Activated CD4-positive, alpha-beta T cell treated with anti-CD3 and anti-CD28 coated beads, Interleukin-2, amount 50 U/mL, for 48 hours (primary cell): ENCODE measurements around the gene PRLR.

ENCODE experiments used
- DNase-seq, 2 experiments: peaks; one replicate each; pipeline ENCODE4 v3.0.0-alpha.2; 2020

The PRLR gene

DNA sequence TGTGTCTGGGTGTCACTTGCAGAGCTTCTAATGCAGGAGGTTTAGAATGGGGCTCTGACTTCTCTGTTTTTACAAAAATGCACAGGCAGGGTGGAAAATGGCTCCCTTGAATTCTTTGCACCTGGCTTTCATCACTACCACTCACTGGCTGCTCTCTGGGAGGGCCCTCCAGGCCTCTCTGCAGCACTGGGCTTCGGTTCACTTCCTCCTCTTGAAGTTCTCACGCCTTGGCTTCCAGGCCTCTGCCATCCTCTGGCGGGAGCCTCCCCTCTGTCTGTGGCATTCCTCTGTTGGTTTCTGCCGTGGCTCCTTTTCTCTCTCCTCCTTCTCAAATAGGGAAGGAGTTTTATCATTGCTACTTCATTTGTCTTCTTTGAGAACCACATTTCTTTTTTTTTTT lies 2.8 kb upstream of the PRLR start:
- DNase-seq = no peak

DNA sequence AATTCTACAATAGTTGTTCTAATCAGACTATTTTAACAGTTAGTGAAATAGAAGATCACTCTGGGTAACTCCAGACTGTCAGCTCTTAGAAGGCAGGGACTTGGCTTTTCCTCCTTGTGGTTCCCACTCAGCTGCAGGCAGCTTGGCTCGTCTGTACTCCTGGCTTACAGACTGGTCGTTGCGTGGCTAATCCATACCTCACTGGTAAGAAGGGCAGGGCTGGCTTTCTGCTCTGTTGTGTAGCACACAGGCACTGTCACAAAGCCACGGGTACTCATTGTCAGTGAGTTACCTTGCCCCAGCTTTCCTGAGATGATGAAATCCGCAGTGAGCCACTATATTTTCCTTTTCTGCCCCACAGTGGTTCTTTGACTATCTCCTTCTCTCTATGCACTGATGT lies 1.8 kb upstream of the PRLR start:
- no peak for DNase-seq

DNA sequence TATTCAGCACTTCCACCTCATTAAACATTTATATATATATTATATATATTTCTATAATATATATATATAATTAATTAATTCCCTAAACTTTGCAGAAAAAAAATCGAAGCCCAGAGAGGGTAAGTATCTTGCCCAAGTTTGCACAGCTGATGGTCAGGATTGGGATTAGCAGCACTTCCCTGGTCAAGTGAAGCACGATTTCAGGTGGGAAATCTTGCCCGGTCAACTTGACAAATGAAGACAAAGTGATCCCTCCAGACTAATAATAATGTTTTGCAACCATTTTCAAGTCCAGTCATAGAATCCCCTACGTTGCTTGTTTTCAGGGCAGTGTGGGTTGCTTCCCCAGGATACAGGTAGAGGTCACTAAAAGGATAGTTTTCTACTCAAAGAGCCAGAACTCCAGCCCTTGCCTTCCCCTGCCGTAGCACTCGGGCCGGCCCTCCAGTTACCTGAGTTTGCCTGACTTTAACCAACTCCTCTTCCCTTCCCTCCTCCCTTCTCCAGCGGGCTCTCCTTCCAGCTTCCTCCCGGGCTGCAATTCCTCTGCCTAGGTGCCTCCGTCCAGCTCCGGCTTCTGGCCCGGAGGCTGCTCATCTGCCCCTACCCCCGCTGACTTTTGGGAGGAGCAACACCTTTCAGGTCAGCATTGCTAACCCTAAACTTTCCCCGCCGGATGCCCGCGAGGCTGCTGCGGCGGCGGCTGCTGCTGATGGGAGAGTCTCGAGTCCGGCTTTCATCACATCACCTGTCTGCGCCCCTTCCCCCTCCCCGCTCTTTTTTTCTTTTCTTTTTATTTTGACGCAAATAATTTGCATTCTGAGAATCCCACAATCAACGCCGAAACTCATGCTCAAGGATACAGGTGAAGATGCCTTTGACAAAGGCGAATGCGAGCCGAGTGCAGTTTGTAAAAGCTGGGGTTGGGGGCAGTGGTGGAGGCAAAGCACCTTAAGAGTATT lies 930 bp downstream of the PRLR start:
- DNase-seq = peak; percentile 4 to 15

DNA sequence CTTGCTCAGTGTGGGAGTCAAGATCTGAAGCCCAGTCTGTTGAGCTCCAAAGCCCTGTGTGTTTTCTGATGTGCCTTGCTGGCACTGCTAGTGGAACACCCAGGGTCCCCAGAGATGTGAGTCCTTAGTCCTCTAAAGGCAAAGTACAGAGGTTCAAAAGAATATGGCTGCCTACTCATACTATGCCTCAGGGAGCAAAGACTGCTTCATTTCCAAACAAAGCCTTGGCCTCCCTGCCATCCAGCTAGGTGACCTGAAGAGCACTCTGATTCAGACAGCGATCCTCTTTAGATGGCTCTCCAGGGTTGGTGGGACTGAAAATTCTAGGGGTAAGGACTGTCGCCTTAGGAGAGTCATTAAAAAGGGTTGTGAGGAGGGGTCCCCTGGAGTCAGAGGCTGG lies 2.0 kb downstream of the PRLR start:
- DNase-seq = no peak

DNA sequence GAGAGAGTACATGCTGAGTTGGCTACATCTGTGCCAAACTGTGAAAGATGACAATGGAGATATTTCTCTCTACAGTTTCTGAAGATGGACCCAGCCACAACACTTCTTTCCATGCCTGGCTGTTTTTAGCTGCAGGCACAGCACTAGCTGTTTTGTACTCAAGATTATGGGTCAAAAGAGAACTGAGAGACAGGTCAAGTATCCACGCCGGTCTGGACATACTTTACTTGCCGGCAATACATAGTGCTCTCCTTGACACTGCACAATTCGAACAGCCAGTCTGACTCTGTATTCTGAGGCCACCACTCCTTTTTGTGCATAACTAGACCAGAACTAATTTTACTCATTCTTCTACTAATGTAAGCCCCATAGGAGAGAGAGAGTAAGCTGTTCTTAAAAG lies 2.6 kb downstream of the PRLR start:
- no peak for DNase-seq

DNA sequence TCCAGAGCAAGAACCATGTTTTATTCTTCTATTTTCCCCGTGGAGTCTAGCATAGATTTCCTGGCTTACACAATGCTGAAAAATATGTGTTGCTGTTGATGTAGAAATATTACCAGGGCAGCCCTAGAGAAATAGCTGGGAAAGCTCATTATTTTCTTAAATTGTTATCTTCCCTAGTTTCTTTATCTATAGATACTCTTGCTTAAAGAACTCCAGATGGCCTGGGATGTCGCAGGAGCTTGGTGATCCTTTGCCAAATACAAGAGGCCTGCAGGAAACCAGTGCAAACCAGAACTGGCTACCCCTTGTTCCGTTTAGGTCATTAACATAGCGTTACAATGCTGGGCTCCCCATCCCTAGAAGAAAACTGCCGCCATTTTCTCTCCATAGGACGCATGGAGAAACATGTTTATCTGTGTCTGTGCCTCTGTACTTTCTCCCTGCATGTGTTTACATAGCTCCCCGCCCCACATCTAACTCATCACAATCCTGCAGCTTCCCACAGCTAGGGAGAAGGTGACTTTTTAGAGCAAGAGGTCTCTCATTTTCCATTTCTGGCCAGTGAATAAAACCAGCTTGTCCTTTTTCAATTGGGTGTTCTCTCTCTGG lies 6.4 kb downstream of the PRLR start:
- no peak for DNase-seq

- no peak for DNase-seq
These were observed 9.3 kb downstream of the PRLR start for GRCh38 chr5:35220967-35221366.

GRCh38 chr5:35218981-35219380 lies 11.3 kb downstream of the PRLR start:
- no peak for DNase-seq

GRCh38 chr5:35214051-35214450 lies 16.2 kb downstream of the PRLR start:
- no peak for DNase-seq

GRCh38 chr5:35213608-35214007 lies 16.7 kb downstream of the PRLR start:
- DNase-seq = no peak

GRCh38 chr5:35212122-35212982 lies 17.9 kb downstream of the PRLR start:
- no peak for DNase-seq

- DNase-seq = no peak
These were observed 20.4 kb downstream of the PRLR start for GRCh38 chr5:35209862-35210261.

DNA sequence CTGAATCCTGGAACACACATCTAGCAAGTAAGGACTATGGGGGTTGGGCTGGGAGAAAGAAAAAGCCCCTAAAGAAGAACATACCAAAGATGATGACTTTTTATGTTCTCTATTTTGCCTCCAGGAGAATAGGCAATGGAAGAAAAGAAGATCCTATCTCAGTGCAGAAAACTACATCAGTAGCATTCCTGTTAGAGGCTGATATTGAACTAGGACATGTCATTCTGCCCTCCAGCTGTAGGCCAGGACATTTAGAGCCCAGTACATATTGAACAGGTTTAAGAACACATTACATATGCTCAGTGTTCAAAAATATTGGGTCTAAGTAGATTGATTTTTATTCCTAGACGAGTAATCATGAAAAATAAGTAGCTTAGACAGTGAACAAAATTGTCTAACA lies 24.7 kb downstream of the PRLR start:
- DNase-seq = no peak

GRCh38 chr5:35205186-35205585 lies 25.1 kb downstream of the PRLR start:
- DNase-seq = no peak

- DNase-seq = no peak
These were observed 26.9 kb downstream of the PRLR start for GRCh38 chr5:35203403-35203802.

GRCh38 chr5:35202319-35203111 lies 27.8 kb downstream of the PRLR start:
- peak; percentile 47 to 58 for DNase-seq

DNA sequence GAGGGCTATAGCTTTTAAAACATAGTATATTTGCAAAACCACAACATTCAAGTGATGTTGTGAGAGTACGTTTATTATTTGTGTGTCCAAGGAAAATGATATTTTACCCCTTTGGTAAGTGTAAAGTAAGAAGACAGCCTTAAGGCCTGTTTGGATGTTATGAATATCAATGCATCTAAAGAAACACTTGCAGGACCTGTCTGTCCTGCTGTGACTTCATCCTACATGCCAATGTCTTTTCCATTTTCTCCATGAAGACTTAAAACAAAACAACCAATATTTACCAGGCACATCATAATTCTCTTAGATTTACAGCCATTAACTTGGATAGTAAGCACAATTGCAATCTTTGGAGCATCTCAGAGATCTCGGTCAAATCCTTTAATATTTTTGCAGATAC lies 29.0 kb downstream of the PRLR start:
- DNase-seq = no peak

GRCh38 chr5:35199886-35200285 lies 30.4 kb downstream of the PRLR start:
- no peak for DNase-seq

DNA sequence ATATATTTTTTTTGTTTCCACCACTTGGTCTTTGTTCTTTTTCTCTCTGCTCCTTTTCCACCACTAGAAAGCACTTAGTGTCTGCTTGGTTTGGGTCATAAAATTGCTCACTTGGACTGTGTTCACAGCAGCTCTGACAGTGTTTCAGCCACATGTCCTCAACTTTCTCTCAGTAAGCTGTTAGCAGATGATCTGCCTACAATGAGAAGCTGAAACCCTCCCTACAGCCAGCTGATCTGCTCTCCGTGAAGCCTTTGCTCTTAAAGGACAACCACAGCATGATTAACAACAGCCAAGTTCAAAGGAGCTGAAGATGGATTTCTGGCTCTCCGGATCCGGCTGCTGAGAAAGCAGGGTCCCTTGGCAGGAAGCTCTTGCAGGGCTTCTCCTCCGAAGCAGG lies 31.6 kb downstream of the PRLR start:
- DNase-seq = no peak

GRCh38 chr5:35198075-35198474 lies 32.2 kb downstream of the PRLR start:
- no peak for DNase-seq

- DNase-seq = no peak
These were observed 32.9 kb downstream of the PRLR start for GRCh38 chr5:35197351-35197750.

DNA sequence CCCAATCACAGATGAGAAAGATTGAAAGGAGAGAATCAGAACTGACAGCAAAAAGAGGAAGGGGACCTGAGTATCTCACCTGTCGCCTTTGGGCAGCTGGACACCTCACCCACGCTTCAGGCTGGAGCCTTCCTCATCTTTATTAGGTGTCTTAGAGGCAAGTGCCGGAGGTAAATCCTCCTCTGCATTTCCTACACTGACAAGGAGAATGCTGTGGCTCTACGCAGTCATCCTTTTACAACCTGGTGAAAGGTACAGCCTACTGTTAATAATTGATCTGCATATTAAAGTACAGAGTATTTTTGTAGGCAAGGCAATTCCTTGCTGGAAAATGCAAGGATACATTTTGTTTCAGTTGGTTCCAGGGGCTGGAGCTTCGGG lies 34.8 kb downstream of the PRLR start:
- no peak for DNase-seq
